ENCODE data around the gene RPL18. TPM values are rescaled to one million over a fixed set of nuclear protein-coding genes. Genes with fewer than 3 reads are reported as not detected.

Gene RPL18
- total and polyA plus RNA-seq, 9 of the 15 experiments (the other 6 are each of a cell fraction or from before 2014, with no cell fraction given) = 312 to 2,635 (median 1,653) TPM

DNA sequence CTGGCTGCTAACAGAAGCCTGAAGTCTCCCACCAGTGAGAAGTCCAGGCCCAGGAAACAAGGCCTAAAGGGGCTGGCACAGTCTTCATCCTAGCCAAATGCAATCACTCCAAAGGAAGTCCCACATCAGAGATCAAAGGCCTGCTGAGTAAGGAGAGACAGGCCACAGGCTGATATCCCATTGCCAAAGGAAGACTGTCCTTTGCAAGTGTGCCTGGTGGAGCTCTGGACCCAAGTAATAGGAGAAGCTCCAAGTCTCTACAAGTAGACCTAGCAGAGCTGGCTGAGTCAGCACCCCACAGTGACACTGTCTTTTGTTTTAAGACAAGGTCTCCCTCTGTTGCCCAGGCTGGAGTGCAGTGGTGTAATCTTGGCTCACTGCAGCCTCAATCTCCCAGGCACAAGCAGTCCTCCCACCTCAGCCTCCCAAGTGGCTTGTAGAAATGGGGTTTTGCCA lies 13.7 kb upstream of the RPL18 start:
- BruUV-seq (replicated peaks) = no TSS peak
- in situ Hi-C loops (cut with MboI) = no loop called here
- no peaks in the 10 kb centered on the region for H4K20me1 ChIP-seq (replicated peaks; ENCODE audit: control insufficient read depth, insufficient read depth, low read length)
- POLR2A ChIA-PET = interaction anchor here (0.7 to 2.4 kb wide), 9 partner anchors 8 to 321 kb away, joined by 3 to 18 read pairs (median 3); partner anchors contain the start of genes RPL18 and SPHK2
- H2AFZ ChIP-seq (ENCODE audit: low read depth, low read length) = no peak overlapping the region
- peaks cover 2% of the 10 kb centered on the region; the same call in 1 of the 3 replicates for H3K36me3 ChIP-seq (ENCODE audit: control insufficient read depth, insufficient read depth, low read length)
- no peak for ATAC-seq
- peak overlapping the region in 1 of 2 experiments; percentile 33; a peak in 2 of 4 replicates for H3K9ac ChIP-seq (ENCODE audit: insufficient read depth in 1 of 2, low read depth in 2 of 2, low read length in 2 of 2)
- H3K79me2 ChIP-seq (ENCODE audit: control insufficient read depth, insufficient read depth, low read length) = peaks cover 9% of the 10 kb centered on the region; the same call in 2 of the 3 replicates
- no peak for FAIRE-seq
- H3K27ac ChIP-seq (ENCODE audit: extremely low read depth, low read depth, low read length) = peak overlapping the region; percentile 88; the same call in 2 of the 3 replicates
- peak in 1 of 4 experiments; percentile 71 for DNase-seq (ENCODE audit: extremely low read depth in 1 of 4, low spot score in 3 of 4)
- H3K27me3 ChIP-seq (ENCODE audit: control insufficient read depth in 2 of 2, insufficient read depth in 2 of 2, low read length in 2 of 2) = no peaks in the 10 kb centered on the region
- H3K4me2 ChIP-seq (ENCODE audit: insufficient read depth, low read length) = peak overlapping the region; percentile 33; the same call in 1 of the 2 replicates
- intact Hi-C loops (cut with micrococcal nuclease) = no loop called here
- CTCF ChIA-PET (ENCODE audit: low intra/inter-chr PET ratio) = no interaction called here
- peaks cover 4% of the 10 kb centered on the region for H3K9me1 ChIP-seq (ENCODE audit: control insufficient read depth, insufficient read depth, low read length)
- H3K9me3 ChIP-seq (replicated peaks; ENCODE audit: control insufficient read depth, insufficient read depth, low read depth, low read length) = no peaks in the 10 kb centered on the region
- H3K4me1 ChIP-seq (replicated peaks in 1 of 2; ENCODE audit: control insufficient read depth in 2 of 2, insufficient read depth in 2 of 2, low read length in 2 of 2) = peaks cover 33 to 87% of the 10 kb centered on the region in 2 experiments
- no peak overlapping the region for H3K4me3 ChIP-seq
- peak; percentile 40; the same call in 1 of the 2 replicates for TF ChIP-seq BCOR (IDR thresholded peaks at IDR 0.05)
- no peak for TF ChIP-seq E4F1 (CRISPR knock-in tag; IDR thresholded peaks at IDR 0.05; ENCODE audit: borderline replicate concordance)
- no peak for TF ChIP-seq HDAC8 (tag; IDR thresholded peaks at IDR 0.05)
- TF ChIP-seq NEUROD1 (IDR thresholded peaks at IDR 0.05; ENCODE audit: borderline replicate concordance, low read depth, low read length, partially characterized antibody) = peak; percentile 38
- TF ChIP-seq MAFK (IDR thresholded peaks at IDR 0.05; ENCODE audit: low read length) = peak; percentile 87
- peak; percentile 93 for TF ChIP-seq ZNF431 (CRISPR knock-in tag; IDR thresholded peaks at IDR 0.05)
- TF ChIP-seq MAFG (tag; conservative IDR thresholded peaks at IDR 0.05) = peak; percentile 90
- peak; percentile 55 for TF ChIP-seq SOX6 (IDR thresholded peaks at IDR 0.05)
- no peak for TF ChIP-seq GTF2A2 (tag; IDR thresholded peaks at IDR 0.05)
- TF ChIP-seq ZFP1 (CRISPR knock-in tag; IDR thresholded peaks at IDR 0.05) = no peak
- no peak for TF ChIP-seq MBD2 (IDR thresholded peaks at IDR 0.05; ENCODE audit: borderline replicate concordance, low read depth)
- peak; percentile 39; the same call in 1 of the 2 replicates for TF ChIP-seq SMARCA4 (IDR thresholded peaks at IDR 0.05)
- no peak for TF ChIP-seq ZBTB43 (CRISPR knock-in tag; IDR thresholded peaks at IDR 0.05)
- TF ChIP-seq POLR2AphosphoS5 (IDR thresholded peaks at IDR 0.05; ENCODE audit: control insufficient read depth, insufficient read depth, low read depth, low read length) = no peak
- no peak for TF ChIP-seq TGIF2 (CRISPR knock-in tag; IDR thresholded peaks at IDR 0.05)
- no peak for TF ChIP-seq TCF3 (CRISPR knock-in tag; IDR thresholded peaks at IDR 0.05)
- TF ChIP-seq SIX5 (IDR thresholded peaks at IDR 0.05; ENCODE audit: borderline replicate concordance in 1 of 2, insufficient read depth in 1 of 2, low read depth in 1 of 2, low read length in 2 of 2) = no peak
- TF ChIP-seq NFYB (IDR thresholded peaks at IDR 0.05; ENCODE audit: extremely low read depth, insufficient read length) = no peak
- TF ChIP-seq ZNF174 (CRISPR knock-in tag; IDR thresholded peaks at IDR 0.05) = no peak
- TF ChIP-seq MAFF (IDR thresholded peaks at IDR 0.05; ENCODE audit: low read length) = peak; percentile 77
- TF ChIP-seq NFIC (IDR thresholded peaks at IDR 0.05) = no peak
- TF ChIP-seq MIER1 (IDR thresholded peaks at IDR 0.05; ENCODE audit: low read depth) = no peak

Data from K562 (cell line).